Fibroblast of lung (primary cell): Measurements from ENCODE around the gene SUPT7L. TPM values are rescaled to one million over a fixed set of nuclear protein-coding genes. Genes with fewer than 3 reads are reported as not detected.

Experiments used
- DNase-seq, 2 donors: peaks; one replicate each; pipeline versions ENCODE4 v3.0.0 to v3.0.0-alpha.2; 2010; ENCODE audit warnings: low read depth in 2 of 2
- H2AFZ ChIP-seq: 2 replicates; pipeline ENCODE4 v1.5.1; 2012; ENCODE audit warnings: low read length, control low read depth, inconsistent platforms
- H3K27ac ChIP-seq: 2 replicates; pipeline ENCODE4 v1.5.1; 2011; ENCODE audit warnings: low read length, control low read depth; ENCODE audit not compliant: insufficient read depth
- H3K27me3 ChIP-seq: 2 replicates; pipeline ENCODE4 v1.5.1; 2011; ENCODE audit warnings: mild to moderate bottlenecking, low read length; ENCODE audit not compliant: control insufficient read depth, insufficient read depth
- H3K36me3 ChIP-seq: 2 replicates; pipeline ENCODE4 v1.5.1; 2011; ENCODE audit warnings: low read length; ENCODE audit not compliant: control insufficient read depth, insufficient read depth
- H3K4me1 ChIP-seq: 2 replicates; pipeline ENCODE4 v1.5.1; 2011; ENCODE audit warnings: low read length; ENCODE audit not compliant: control insufficient read depth, insufficient read depth; ENCODE audit errors: extremely low read depth
- H3K4me2 ChIP-seq: 2 replicates; pipeline ENCODE4 v1.5.1; 2011; ENCODE audit warnings: low read length, control low read depth; ENCODE audit not compliant: insufficient read depth; ENCODE audit errors: extremely low read depth
- H3K4me3 ChIP-seq, 4 experiments: fragments of 200-600 bp in 1 of 4; sonication (generic) in 1 of 4; replicated peaks in 1 of 4; 2 replicates each; pipeline ENCODE4 v1.5.1; 2011 to 2016; ENCODE audit warnings: low read length in 4 of 4, low read depth in 3 of 4, mild to moderate bottlenecking in 3 of 4, control low read depth in 2 of 4, inconsistent platforms in 1 of 4, mixed read lengths in 1 of 4; ENCODE audit not compliant: insufficient read depth in 1 of 4; ENCODE audit errors: control extremely low read depth in 1 of 4
- H3K79me2 ChIP-seq: 2 replicates; pipeline ENCODE4 v1.5.1; 2012; ENCODE audit warnings: mild to moderate bottlenecking, low read length, inconsistent platforms; ENCODE audit not compliant: control insufficient read depth, insufficient read depth
- H3K9ac ChIP-seq: 2 replicates; pipeline ENCODE4 v1.5.1; 2011; ENCODE audit warnings: mild to moderate bottlenecking, low read length, control low read depth; ENCODE audit not compliant: insufficient read depth
- H3K9me3 ChIP-seq: 2 replicates; pipeline ENCODE4 v1.5.1; 2012; ENCODE audit warnings: low read depth, low read length; ENCODE audit not compliant: control insufficient read depth, insufficient read depth
- H4K20me1 ChIP-seq: 2 replicates; pipeline ENCODE4 v1.5.1; 2011; ENCODE audit warnings: low read length; ENCODE audit not compliant: control insufficient read depth, insufficient read depth; ENCODE audit errors: extremely low read depth
- CTCF ChIP-seq, 2 donors: IDR thresholded peaks in 1 of 2; conservative IDR thresholded peaks in 1 of 2; 1 replicate in 1 of 2; 2 replicates in 1 of 2; pipeline ENCODE4 v1.5.1; 2011 to 2012; ENCODE audit warnings: low read length in 2 of 2, control low read depth in 1 of 2, inconsistent platforms in 1 of 2, low read depth in 1 of 2, mild to moderate bottlenecking in 1 of 2
- EZH2 ChIP-seq: IDR thresholded peaks from 2 replicates; pipeline ENCODE4 v1.5.1; 2012; ENCODE audit warnings: low read length, control low read depth, mild to moderate bottlenecking; ENCODE audit errors: missing control alignments
- polyA plus RNA-seq, 2 donors: library from polyadenylated mRNA; depleted of rRNA in 1 of 2; stranded (reverse) in 1 of 2; unstranded in 1 of 2; fragments of >200 nt; gene quantifications; 2 replicates each; pipeline ENCODE4 v1.2.1, GENCODE V29; 2011 to 2012; ENCODE audit warnings: missing spikeins in 1 of 2
- total RNA-seq: library from RNA; depleted of rRNA; stranded (reverse); fragments of >200 nt; gene quantifications from 2 replicates; pipeline ENCODE4 v1.2.1, GENCODE V29; 2014

The SUPT7L gene
- total and polyA plus RNA-seq, 2 donors (not counting 1 experiment from before 2014, with no cell fraction given): 27.2 to 29.9 TPM

GRCh38 chr2:27652790-27653189, 10.6 kb downstream of the SUPT7L start:
- Histone ChIP-seq H3K27ac (no peak overlapping the region), H3K4me1 (no peaks in the 10 kb centered on the region), H3K27me3 (no peaks in the 10 kb centered on the region), H4K20me1 (no peaks in the 10 kb centered on the region), H2AFZ (no peak overlapping the region), H3K9ac (no peak overlapping the region), H3K36me3 (peaks cover 14% of the 10 kb centered on the region), H3K79me2 (no peaks in the 10 kb centered on the region), H3K9me3 (no peaks in the 10 kb centered on the region), H3K4me2 (no peak overlapping the region), H3K4me3 (no peak overlapping the region)
- DNase-seq: no peak
- TF ChIP-seq CTCF (conservative IDR thresholded peaks at IDR 0.05 in 1 of 2, IDR thresholded peaks at IDR 0.05 in 1 of 2; ENCODE audit: low read depth in 1 of 2, low read length in 2 of 2): no peak
- TF ChIP-seq EZH2: no peak

GRCh38 chr2:27652341-27652740, 11.1 kb downstream of the SUPT7L start:
- Histone ChIP-seq H3K4me2 (no peak overlapping the region), H3K36me3 (peaks cover 14% of the 10 kb centered on the region), H3K9me3 (no peaks in the 10 kb centered on the region), H3K4me1 (no peaks in the 10 kb centered on the region), H4K20me1 (no peaks in the 10 kb centered on the region), H3K79me2 (no peaks in the 10 kb centered on the region), H3K9ac (no peak overlapping the region), H3K27ac (no peak overlapping the region), H3K4me3 (no peak overlapping the region), H3K27me3 (no peaks in the 10 kb centered on the region), H2AFZ (no peak overlapping the region)
- no peak for TF ChIP-seq EZH2
- no peak for TF ChIP-seq CTCF (conservative IDR thresholded peaks at IDR 0.05 in 1 of 2, IDR thresholded peaks at IDR 0.05 in 1 of 2; ENCODE audit: low read depth in 1 of 2, low read length in 2 of 2)
- DNase-seq: no peak

DNA sequence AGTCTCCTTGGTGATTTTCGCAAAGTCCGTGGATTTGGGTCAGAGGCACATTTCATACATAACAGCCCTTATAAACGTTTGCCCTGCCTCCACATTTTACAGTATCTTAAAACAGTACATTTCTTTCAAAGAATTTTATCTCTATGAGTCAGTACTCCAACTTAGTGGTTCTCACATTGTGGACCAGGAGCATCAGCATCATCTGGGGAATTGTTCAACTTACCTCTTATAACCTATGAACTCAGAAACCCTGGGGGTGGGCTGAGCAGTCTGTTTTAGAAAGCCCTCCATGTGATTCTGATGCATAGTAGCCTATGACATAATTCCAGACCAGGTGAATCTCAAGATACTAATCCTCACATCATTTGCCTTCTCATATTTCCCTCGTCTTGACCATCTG, 12.4 kb downstream of the SUPT7L start:
- no peaks in the 10 kb centered on the region for H4K20me1 ChIP-seq
- H3K79me2 ChIP-seq: no peaks in the 10 kb centered on the region
- H3K4me2 ChIP-seq: no peak overlapping the region
- H3K36me3 ChIP-seq: peaks cover 14% of the 10 kb centered on the region
- TF ChIP-seq EZH2: no peak
- no peak for TF ChIP-seq CTCF (conservative IDR thresholded peaks at IDR 0.05 in 1 of 2, IDR thresholded peaks at IDR 0.05 in 1 of 2; ENCODE audit: low read depth in 1 of 2, low read length in 2 of 2)
- no peak overlapping the region for H2AFZ ChIP-seq
- H3K9me3 ChIP-seq: no peaks in the 10 kb centered on the region
- no peaks in the 10 kb centered on the region for H3K27me3 ChIP-seq
- DNase-seq: peak in 1 of 2 donors; percentile 45
- H3K27ac ChIP-seq: no peak overlapping the region
- H3K4me1 ChIP-seq: no peaks in the 10 kb centered on the region
- no peak overlapping the region for H3K9ac ChIP-seq
- no peak overlapping the region for H3K4me3 ChIP-seq
